GM10266 (cell line): Measurements from ENCODE around the gene VWA8.
"Not testable (repeated sequence)": the region's sequence is repeated elsewhere in the genome, so short reads cannot be mapped to it uniquely, and the experiment has no call there.

Source experiments
- DNase-seq: peaks from one replicate; pipeline ENCODE4 v3.0.0; 2012; ENCODE audit errors: extremely low spot score
- TF ChIP-seq, protein P1 (sequence below): IDR thresholded peaks from 2 replicates; pipeline ENCODE4 v1.5.1; 2012; ENCODE audit warnings: mild to moderate bottlenecking, low read depth; ENCODE audit not compliant: control insufficient read depth, insufficient read depth; ENCODE audit errors: missing control alignments

The VWA8 gene

DNA sequence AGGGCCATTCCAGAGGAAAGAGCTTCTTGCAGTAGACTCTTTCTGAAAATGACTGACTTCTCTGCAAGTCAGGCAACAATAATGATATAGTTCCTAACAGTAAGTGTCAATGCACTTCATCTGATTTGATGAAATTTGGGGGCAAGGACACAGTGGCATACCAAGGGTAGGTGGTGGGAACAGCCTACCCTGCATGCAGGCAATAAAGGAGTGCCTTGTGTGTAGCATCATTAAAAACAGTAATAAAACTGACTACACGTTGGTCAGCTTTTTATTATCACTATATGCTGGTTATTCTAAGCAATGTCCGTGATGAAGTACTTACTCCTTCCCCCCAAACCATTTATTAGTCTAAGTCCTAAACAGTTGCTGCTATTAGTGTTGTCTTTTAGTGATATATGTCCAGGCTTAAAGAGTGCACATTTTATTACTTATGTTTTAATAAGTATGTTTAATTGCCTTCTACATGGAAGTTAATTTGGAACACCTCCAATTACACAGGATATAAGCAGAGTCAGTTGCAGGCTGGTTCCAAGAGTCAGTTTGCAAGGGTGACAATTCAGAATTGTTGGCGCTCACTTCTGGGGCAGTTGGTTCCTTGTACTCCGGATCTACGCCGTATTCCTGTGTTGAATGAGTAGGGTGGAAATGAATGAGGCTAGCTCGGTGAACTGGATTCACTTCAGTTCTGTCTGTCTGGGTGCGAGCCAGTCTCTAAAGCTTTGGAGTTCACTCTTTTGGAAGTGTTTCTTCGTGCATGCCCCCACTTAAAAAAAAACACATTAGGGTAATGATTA, 419.6 kb downstream of the VWA8 start:
- DNase-seq: no peak
- TF ChIP-seq, protein P1, sequence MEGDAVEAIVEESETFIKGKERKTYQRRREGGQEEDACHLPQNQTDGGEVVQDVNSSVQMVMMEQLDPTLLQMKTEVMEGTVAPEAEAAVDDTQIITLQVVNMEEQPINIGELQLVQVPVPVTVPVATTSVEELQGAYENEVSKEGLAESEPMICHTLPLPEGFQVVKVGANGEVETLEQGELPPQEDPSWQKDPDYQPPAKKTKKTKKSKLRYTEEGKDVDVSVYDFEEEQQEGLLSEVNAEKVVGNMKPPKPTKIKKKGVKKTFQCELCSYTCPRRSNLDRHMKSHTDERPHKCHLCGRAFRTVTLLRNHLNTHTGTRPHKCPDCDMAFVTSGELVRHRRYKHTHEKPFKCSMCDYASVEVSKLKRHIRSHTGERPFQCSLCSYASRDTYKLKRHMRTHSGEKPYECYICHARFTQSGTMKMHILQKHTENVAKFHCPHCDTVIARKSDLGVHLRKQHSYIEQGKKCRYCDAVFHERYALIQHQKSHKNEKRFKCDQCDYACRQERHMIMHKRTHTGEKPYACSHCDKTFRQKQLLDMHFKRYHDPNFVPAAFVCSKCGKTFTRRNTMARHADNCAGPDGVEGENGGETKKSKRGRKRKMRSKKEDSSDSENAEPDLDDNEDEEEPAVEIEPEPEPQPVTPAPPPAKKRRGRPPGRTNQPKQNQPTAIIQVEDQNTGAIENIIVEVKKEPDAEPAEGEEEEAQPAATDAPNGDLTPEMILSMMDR: no peak

DNA sequence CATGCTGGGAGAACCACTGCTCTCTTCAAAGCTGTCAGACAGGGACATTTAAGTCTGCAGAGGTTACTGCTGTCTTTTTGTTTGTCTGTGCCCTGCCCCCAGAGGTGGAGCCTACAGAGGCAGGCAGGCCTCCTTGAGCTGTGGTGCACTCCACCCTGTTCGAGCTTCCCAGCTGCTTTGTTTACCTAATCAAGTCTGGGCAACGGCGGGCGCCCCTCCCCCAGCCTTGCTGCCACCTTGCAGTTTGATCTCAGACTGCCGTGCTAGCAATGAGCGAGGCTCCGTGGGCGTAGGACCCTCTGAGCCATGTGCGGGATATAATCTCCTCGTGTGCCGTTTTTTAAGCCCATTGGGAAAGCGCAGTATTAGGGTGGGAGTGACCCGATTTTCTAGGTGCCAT, 420.7 kb downstream of the VWA8 start:
- not testable (repeated sequence) for DNase-seq

DNA sequence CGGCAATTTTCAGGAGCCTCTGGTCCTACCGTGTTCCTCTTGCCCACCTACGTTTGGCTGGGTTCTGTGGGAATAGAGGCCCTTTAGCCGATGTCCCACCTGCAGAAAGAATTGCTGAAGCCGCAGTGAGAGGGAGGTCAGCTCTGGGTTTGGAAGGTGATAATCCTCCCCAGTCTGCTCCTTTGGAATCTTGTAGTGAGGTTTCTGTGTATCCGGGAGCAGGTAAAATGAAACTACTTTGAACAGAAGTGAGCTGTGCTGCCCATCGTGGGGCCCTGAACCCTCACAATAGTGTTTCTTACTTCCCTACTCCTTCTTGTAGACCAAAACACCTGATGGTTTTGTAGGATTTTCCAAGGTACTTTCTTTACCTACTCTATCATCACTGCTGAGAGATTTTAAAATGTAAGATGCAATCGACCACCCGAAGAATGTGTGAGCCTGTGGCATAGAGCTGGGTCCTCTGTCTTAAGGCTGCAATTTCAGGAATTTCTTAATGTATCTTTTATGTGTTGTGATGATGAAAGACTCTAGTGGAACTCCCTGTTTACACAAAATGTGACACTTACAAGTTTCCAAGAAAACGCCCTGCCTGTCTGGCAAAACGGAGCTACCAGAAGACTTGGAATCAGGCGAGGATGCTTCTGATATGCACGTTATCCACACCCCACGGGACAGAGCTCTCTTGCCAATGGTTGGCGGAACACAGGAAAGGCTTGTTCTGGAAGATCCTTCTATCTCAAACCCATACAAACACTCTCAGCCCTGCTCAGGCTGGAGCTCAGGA, 427.4 kb downstream of the VWA8 start:
- TF ChIP-seq, protein P1: no peak

DNA sequence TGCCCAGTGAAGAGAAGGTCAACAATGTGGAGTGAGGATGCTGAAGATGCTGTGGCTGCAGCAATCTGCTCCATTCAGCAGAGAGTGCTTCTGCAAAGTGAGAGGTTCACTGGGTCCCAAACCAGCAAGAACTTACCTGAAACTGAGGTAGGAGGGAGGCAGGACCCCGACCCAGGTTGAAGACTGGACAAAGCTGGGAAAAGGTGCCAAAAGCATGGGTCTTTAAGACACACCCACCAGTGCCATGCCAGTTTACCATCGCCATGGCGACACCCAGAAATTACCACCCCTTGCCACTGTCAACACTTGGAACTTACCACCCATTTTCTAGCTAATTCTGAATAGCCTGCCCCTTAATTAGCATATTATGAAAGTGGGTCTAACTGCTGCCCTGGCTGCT, 432.9 kb downstream of the VWA8 start:
- TF ChIP-seq, protein P1: no peak
- DNase-seq: no peak

More for the DNA sequence above, 427.4 kb downstream of the VWA8 start:
- no peak for DNase-seq

DNA sequence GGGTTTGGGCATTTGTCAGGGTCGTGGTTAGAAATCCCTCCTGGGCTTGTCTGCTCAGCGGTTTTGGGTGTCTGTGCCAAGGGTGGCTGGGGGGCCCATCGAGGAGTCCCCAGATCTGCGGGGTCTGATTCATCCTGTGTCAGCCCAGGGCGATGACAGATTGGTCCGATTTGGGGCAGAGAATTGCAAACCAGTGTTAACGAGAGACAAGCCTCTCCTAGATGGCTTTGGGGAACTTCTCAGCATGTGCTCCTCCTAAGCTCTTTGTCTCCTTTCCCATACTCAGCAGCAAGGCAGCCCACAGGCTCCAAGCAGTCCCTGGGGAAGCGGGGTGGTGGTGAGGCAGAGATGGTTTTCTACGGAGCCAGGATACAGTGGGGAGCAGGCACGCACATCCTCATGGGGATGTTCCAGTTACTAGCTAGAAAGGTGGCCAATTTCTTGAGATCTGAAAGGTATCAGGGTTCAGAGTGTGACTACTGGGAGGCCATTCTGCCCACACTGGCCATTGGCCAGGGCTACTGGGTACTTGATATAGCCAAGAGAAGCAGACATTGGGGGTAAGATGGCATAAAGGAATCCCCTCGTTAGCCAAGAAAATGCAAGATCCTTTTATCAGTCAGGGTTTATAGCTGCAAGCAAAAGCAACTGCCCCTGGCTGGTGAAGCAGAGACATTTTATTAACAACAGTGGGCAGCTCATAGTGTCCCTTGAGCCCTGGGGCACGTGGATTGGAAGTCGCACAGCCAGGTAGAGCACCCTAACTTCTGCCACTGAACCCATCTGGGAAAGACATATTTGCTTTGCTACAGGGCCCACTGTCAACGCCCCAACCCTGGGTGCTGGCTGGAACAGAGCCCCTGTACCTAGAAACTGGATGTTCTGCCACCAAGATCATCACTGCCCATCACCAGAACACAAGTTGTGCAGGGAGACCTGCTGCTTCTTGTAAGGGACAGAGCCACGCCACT, 440.0 kb downstream of the VWA8 start:
- TF ChIP-seq, protein P1: no peak
- no peak for DNase-seq

DNA sequence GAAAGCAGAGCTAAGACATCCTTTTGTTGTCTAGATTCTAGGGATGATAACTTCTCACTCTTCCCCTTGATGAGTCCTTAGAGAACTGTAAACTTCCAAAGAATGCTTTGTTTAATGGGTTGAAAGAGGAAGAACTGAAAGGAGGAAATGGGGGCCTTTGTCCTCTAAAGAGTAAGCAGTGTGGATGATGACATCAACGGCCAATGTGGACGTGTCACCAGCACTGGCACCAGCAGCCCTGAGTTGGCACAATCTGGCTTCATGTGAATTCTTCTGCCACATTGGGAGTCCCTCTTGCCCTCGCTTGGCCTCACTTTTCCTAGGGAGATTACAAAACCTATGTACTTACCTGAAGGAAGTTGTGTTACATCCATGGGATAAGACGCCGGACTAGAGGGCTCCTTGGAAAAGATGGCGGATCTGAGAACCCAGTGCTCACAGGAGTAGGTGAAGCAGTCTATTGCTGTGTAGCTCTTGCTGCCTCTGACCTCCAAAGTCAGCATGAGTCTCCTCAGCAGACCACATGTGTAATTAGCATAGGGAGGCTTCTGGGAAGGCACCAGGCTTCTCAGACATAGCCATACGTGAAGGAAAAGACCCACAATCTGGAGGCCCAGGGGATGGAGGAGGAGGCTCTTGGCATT, 440.8 kb downstream of the VWA8 start:
- DNase-seq: no peak

More for the DNA sequence above, 440.8 kb downstream of the VWA8 start:
- TF ChIP-seq, protein P1: no peak
